Keratinocyte (primary cell): Measurements from ENCODE around the gene PCYOX1L.

Experiments
- EZH2 ChIP-seq: IDR thresholded peaks from one replicate; pipeline ENCODE4 v1.6.1; 2012; ENCODE audit warnings: inconsistent platforms, mild to moderate bottlenecking, low read length, moderate library complexity
- TF ChIP-seq, protein P1 (sequence below), 3 experiments: IDR thresholded peaks in 1 of 3; conservative IDR thresholded peaks in 1 of 3; optimal IDR thresholded peaks in 1 of 3; 2 replicates in 2 of 3; 3 replicates in 1 of 3; pipeline versions ENCODE3 to v1.5.1; 2011; ENCODE audit warnings: low read length in 3 of 3, mild to moderate bottlenecking in 3 of 3, moderate library complexity in 2 of 3, control low read depth in 1 of 3, inconsistent platforms in 1 of 3; ENCODE audit not compliant: insufficient read depth in 2 of 3; ENCODE audit errors: extremely low read depth in 1 of 3

DNA sequence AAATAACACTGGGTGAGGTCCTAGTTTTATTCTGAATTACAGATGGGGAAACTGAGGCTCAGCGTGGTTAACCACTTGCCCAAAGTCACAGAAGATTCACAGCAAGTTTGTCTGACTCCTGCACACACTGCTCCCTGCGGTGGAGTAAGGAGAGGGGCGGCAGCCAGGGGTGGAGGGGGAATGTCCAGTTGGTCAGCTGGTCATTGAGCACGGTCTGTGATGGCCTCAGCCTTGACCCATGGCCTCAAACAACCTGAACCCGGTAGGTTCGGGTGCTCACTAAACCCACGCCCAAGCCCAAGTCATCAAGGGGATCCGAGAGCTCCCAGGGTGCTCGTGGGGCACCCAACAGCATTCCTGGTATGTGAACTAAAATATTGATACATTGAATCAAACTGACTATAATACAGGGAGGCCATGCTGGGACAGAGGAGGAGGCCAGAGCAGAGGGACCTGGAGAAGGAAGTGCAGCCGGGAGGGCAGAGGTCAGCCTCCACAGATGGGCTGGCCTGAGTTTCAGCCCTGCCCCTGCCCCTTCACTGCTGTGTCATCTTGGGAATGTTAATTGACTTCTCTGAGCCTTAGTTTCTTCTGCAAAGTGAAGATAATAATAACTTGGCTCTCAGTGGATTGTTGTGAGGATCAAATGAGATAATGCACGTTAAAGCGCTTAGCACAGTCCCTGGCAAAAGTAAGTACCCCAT, 24.8 kb downstream of the PCYOX1L start:
- TF ChIP-seq, protein P1, sequence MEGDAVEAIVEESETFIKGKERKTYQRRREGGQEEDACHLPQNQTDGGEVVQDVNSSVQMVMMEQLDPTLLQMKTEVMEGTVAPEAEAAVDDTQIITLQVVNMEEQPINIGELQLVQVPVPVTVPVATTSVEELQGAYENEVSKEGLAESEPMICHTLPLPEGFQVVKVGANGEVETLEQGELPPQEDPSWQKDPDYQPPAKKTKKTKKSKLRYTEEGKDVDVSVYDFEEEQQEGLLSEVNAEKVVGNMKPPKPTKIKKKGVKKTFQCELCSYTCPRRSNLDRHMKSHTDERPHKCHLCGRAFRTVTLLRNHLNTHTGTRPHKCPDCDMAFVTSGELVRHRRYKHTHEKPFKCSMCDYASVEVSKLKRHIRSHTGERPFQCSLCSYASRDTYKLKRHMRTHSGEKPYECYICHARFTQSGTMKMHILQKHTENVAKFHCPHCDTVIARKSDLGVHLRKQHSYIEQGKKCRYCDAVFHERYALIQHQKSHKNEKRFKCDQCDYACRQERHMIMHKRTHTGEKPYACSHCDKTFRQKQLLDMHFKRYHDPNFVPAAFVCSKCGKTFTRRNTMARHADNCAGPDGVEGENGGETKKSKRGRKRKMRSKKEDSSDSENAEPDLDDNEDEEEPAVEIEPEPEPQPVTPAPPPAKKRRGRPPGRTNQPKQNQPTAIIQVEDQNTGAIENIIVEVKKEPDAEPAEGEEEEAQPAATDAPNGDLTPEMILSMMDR (optimal IDR thresholded peaks at IDR 0.05 in 1 of 3, IDR thresholded peaks at IDR 0.05 in 1 of 3, conservative IDR thresholded peaks at IDR 0.05 in 1 of 3; ENCODE audit: extremely low read depth in 1 of 3, insufficient read depth in 2 of 3, low read length in 3 of 3) = no peak
- TF ChIP-seq EZH2 = no peak
